GM19324 (cell line): Measurements from ENCODE around the gene ELMO1.

Source experiments
- ATAC-seq: cut with Tn5 transposase; IDR thresholded peaks from one replicate; pipeline ENCODE4 v1.9.1; 2021; ENCODE audit warnings: mild to moderate bottlenecking, moderate library complexity; ENCODE audit not compliant: unreplicated experiment, low FRiP score

ELMO1 gene

DNA sequence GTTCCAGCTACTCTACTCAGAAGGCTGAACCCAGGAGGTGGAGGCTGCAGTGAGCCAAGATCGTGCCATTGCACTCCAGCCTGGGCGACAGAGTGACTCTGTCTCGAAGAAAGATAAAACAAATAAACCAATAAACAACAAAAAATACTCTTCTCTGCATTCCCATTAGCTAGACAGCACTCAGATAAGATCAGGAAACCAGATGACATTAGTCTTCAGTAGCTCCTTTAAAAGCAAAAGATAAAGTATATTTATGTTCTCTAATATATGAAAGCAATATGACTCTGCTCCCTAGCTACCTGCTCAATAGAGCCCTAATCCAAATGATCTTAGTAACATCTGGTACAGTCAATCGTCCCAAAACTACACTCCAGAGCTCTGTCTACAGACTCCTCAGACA, 212.9 kb downstream of the ELMO1 start:
- ATAC-seq, result no peak

DNA sequence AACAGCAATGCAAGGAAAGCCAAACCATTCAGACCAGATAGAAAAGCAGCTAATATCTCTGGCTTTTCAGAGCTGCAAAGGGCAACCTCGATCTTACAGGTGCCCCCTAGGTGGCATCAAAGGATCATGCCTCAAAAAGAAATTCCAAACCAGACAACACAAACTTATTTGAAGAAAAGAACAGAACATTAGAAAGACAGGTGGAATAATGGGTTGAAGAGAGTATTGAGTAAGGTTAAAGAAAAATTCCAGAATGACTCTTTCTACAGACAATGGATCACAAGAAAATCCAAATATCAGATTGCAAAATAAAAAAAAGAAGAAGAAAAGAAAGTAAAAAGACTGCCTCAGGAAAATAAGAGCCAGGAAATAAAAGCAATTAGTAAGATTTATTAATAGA, 213.7 kb downstream of the ELMO1 start:
- ATAC-seq, result no peak

GRCh38 chr7:37234334-37234733, 214.3 kb downstream of the ELMO1 start:
- no peak for ATAC-seq

GRCh38 chr7:37231613-37232012, 217.1 kb downstream of the ELMO1 start:
- ATAC-seq, result no peak

DNA sequence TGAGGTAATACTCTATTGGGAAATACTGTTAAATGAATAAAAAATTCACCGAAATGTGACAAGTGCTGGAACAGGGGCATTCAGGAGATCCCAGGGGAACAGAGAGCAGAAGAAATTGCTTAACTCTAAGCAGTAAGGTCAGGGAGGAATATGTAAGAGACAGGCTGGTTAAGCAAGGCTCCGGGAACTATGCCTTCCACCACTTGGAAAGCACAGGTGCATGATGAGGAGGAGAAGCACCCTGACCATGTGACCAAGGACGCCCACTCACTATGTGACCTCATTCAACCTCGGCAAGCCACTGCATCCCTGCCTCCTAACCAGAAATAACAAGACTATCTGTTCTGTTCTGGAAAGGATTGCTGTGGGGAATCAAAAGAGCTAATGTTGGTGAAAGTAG, 218.4 kb downstream of the ELMO1 start:
- ATAC-seq, result no peak

GRCh38 chr7:37229381-37229780, 219.3 kb downstream of the ELMO1 start:
- ATAC-seq, result no peak

GRCh38 chr7:37225285-37225969, 223.2 kb downstream of the ELMO1 start:
- no peak for ATAC-seq

- ATAC-seq, result no peak
Observed at GRCh38 chr7:37224746-37225145, 223.9 kb downstream of the ELMO1 start.

GRCh38 chr7:37220664-37221063, 228.0 kb downstream of the ELMO1 start:
- no peak for ATAC-seq

- ATAC-seq, result no peak
Observed at GRCh38 chr7:37218956-37219355, 229.7 kb downstream of the ELMO1 start.

DNA sequence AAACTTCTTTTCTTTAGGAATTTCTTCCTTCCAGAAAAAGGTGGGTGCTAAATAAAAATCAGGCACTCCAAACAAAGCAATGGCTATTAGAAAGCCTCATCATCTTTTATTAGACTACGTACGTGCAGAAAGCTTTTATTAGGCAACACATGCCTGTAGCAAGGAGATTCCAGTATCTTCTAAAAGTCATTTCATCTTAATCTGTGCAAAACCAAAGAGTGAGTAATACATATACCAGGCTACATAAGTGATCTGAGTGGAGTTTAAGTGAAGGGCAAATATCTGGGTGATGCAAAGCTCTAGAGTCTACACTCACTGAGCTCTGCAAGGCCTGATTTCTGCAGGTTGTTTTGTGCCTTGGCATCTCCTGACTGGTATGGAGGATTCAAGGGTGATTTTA, 231.7 kb downstream of the ELMO1 start:
- ATAC-seq, result no peak

- no peak for ATAC-seq
Observed at GRCh38 chr7:37216156-37216852, 232.4 kb downstream of the ELMO1 start.

GRCh38 chr7:37215290-37215923, 233.3 kb downstream of the ELMO1 start:
- no peak for ATAC-seq

GRCh38 chr7:37212556-37212955, 236.1 kb downstream of the ELMO1 start:
- ATAC-seq, result no peak

GRCh38 chr7:37212051-37212450, 236.6 kb downstream of the ELMO1 start:
- ATAC-seq, result no peak

GRCh38 chr7:37211097-37211880, 237.4 kb downstream of the ELMO1 start:
- no peak for ATAC-seq

DNA sequence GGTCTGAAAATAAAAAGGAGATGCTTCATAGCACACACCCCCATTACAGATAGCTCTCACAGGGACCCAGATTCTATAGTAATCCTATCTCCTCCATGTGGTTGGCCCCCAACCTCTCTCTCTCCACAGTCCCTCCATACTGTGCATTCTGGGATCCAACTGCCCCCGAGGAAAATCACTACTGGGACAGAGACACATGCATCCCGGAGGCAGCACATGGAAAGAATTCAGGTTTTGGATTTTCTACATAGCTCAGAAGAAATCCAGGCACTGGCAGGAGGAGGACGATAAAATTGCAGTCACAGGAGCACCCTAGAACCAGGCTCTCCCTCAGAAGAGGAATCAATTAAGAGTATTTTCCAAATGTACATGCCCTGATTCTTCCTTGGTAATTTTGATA, 239.5 kb downstream of the ELMO1 start:
- no peak for ATAC-seq

DNA sequence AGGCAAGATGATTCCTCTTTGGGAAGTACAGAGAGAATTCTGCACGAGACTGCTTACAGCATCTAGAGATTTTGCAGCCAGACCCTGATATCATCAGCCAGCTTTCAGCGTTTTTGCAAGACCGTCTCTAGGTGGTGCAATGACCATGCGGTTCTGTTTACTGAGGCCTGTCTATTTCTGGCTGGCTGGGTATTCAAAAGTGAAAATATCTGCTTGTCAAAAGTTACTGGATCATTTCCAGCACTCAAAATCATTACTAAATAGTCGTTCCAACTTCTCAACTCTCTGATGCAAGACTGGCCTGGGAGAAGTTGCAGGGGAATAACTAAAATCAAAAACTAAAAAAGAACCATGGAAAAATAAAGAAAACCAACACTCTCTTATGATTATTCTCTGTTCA, 240.1 kb downstream of the ELMO1 start:
- ATAC-seq, result peak; percentile 66

DNA sequence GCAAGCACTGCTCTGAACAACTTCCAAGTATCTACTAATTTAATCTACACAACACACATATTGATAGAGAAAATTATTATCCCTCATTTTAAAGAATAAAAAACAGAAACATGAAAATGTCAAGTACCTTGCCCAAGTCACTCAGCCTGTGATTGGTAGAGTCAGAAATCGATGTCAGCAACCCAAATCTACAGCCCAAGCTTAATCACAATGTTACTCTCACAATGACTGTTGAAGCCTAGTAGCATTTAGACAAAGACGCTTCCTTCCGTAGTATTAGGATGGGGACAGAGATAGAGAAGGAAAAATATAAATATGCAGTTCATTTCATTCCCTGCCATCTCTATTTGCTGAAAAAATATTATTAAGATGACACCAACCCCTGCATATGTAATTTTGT, 242.5 kb downstream of the ELMO1 start:
- no peak for ATAC-seq

- ATAC-seq, result no peak
Observed at GRCh38 chr7:37205451-37205850, 243.2 kb downstream of the ELMO1 start.

GRCh38 chr7:37201876-37202198, 246.8 kb downstream of the ELMO1 start:
- ATAC-seq, result no peak
